GM23248 (cell line): ENCODE data around the gene SLC11A1.

Experiments used
- EZH2 ChIP-seq: fragments of 200-600 bp; sonication (generic); IDR thresholded peaks from 2 replicates; pipeline ENCODE4 v1.6.1; 2018; ENCODE audit warnings: antibody characterized with exemption, mild to moderate bottlenecking; ENCODE audit not compliant: insufficient read depth, poor library complexity, severe bottlenecking
- EZH2phosphoT487 ChIP-seq: fragments of 200-600 bp; sonication (generic); IDR thresholded peaks from 2 replicates; pipeline ENCODE4 v1.6.1; 2018; ENCODE audit warnings: antibody characterized with exemption, moderate library complexity, mild to moderate bottlenecking, low read depth; ENCODE audit not compliant: insufficient read depth

DNA sequence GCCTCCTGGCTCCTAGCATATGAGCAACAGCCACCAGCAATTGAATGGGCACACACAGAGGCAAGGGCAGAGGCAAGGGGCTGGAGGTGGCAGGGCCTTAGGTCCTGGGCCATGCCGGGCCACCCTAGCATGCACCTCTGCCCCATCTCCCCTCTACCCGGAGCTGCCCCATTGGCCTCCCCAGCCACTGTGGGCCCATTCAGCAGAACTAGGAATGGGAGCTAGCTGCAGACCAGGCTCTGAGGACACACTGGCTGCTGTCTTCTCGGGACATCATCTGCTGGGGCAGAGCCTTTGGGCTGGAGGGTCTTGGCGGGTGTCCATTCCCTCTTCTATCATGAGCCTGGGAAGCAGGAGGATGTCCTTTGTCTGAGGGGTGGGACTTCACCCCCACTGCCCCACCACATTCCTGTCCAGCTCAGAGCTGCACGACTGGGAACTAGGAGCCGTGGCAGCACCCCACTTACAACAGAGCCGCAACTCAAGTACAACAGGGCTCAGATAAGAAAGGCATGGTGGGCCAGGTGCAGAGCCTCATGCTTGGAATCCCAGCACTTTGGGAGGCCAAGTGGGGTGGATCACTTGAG is 37.6 kb downstream of the SLC11A1 start:
- TF ChIP-seq EZH2phosphoT487 = no peak
- no peak for TF ChIP-seq EZH2
